Epithelial cell of esophagus (primary cell): ENCODE results near the gene APC2.

Source experiments
- DNase-seq: peaks from one replicate; pipeline ENCODE4 v3.0.0; 2010; ENCODE audit warnings: low read depth
- H3K4me3 ChIP-seq: 2 replicates; pipeline ENCODE4 v1.5.1; 2011; ENCODE audit warnings: mild to moderate bottlenecking, low read length, control low read depth
- TF ChIP-seq, protein P1 (sequence below): IDR thresholded peaks from 2 replicates; pipeline ENCODE4 v1.5.1; 2011; ENCODE audit warnings: low read depth, mild to moderate bottlenecking, low read length, control low read depth, inconsistent platforms; ENCODE audit not compliant: insufficient read depth; ENCODE audit errors: missing control alignments

APC2 gene

DNA sequence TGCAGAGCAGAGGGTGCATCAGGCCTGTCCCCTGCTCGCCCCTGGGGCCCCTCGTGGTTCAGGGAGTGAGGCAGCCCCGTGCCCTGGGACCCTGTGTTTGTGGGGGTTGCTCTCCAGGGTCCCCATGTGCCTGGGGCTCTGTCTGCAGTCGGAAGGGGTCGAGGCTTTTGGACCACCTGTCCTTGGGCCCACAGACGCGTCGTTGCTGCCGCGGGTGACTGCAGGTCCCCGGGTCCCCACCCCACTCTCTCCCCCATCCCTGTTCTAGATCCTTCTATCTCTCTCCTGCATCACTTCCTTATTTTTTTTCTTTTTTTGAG lies 38.3 kb downstream of the APC2 start:
- TF ChIP-seq, protein P1, sequence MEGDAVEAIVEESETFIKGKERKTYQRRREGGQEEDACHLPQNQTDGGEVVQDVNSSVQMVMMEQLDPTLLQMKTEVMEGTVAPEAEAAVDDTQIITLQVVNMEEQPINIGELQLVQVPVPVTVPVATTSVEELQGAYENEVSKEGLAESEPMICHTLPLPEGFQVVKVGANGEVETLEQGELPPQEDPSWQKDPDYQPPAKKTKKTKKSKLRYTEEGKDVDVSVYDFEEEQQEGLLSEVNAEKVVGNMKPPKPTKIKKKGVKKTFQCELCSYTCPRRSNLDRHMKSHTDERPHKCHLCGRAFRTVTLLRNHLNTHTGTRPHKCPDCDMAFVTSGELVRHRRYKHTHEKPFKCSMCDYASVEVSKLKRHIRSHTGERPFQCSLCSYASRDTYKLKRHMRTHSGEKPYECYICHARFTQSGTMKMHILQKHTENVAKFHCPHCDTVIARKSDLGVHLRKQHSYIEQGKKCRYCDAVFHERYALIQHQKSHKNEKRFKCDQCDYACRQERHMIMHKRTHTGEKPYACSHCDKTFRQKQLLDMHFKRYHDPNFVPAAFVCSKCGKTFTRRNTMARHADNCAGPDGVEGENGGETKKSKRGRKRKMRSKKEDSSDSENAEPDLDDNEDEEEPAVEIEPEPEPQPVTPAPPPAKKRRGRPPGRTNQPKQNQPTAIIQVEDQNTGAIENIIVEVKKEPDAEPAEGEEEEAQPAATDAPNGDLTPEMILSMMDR = no peak
- no peak overlapping the region for H3K4me3 ChIP-seq
- DNase-seq = no peak

DNA sequence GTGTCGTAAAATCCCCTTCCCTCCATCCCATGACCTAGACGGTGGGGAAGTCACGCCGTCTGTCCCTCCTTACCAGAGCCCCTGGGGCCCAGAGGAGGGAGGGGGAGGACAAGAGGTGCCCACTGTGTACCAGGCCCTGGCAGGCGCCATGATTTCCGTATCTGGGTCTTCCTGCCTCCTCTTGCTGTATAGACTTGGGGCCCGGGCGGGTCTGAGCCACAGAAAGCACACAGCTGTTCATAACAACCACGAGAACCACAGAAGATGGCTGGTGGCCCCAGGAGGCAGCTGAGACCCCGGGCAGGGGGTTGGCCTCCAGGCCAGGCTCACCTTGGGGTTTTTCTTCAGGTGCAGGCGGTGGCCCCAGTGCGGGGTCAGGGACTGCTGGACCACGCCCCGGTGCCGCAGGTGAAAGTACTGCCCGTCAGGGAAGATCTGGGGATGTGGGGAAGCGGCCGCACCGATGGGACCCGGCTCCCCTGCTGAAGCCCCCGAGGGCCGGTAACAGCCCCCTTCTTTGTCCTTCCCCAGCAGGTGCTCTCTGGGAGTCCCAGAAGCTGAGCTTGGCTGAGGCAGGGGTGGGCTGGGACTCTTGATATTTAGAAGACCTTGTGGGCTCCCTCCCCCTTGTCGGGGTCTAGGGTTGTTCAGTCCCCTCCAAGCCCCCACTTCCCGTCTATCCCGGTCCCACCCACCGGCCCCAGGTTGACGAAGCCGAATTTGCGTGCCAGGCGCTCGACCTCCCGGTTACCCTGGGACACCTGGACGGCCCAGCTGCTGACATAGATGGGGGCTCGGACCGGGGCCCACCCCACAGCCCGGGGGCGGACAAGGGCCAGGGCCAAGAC lies 39.8 kb downstream of the APC2 start:
- TF ChIP-seq, protein P1 = no peak
- DNase-seq = no peak
- peak overlapping the region; percentile 67 for H3K4me3 ChIP-seq

DNA sequence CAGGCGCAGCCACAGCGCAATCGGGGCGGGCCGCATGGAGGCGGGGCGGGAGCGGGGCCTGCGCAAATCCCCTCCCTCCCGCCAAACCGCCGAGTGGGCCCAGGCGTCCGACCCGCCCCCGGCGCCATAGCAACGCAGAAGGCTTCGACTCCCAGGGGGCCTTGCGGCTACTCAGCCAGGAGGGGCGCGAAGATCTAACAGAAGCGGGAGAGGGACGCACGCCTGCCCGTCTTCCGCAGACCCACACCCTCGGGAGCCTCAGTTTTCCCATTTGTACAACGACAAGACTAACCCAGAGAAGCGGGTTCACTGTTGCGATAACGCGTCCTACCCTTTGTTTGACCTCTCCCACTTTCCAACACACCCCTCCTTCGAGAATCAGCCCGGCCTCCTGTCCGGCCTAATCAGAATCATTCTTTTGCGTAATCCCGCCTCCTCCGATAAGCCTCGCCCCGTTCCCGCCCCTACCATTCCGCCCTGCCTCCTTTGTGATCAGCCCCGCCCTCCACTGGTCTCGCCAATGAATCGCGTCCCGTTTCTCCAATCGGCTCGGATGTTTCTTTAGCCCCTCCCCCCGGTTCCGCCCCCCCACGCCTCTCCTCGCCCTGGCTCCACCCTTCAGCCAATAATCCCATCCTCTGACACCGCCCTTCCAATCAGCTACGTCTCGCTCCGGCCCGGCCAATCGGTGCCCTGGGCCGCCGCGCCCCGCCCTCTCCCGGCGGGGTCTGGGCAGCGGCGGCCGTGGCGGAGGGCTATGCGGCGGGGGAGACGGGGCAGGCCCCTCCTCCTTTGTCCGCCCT lies 40.6 kb downstream of the APC2 start, which contains the start of gene PCSK4:
TSS of gene PCSK4 (minus strand) at position 40 of the 803 bp plus-strand sequence. CDS start at position 36, 4 bp downstream.
- TF ChIP-seq, protein P1 = no peak
- DNase-seq = peak; percentile 99
- peak within 1 kb of the TSS; percentile 67 for H3K4me3 ChIP-seq

DNA sequence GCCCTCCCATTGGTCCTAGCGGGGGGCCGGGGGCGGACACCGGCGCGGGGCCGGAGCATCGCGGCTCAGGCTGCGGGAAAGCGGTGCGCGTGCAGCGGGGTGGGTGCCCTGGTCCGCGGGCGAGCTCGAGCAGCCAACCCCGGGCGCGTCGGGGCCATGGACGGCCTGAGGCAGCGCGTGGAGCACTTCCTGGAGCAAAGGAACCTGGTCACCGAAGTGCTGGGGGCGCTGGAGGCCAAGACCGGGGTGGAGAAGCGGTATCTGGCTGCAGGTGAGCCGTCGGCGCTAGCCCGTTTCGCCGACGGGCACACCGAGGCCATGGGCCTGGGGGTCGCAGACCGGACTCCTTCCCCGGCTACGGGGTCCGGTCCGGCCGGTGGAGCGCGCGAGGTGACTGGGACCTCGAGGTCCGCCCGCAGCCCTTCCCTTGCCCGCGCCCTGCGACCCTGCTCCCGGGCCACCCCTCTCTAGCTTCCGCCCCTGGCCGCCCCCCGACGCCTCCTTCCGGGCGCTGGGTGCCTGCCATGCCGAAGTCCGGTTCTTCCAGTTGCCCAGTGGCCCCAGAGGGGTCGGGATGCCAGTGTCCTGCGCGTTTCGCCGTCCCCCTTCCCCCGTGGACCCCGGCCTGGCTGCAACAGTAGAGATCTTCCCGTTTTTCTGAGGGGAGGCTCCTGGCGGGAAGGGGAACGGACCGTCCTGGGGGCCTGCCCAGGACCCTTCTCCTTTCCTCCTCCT lies 41.4 kb downstream of the APC2 start, which contains the start of gene REEP6:
TSS of gene REEP6 (plus strand) at position 68 of the 735 bp plus-strand sequence. CDS start at position 157, 89 bp downstream.
- TF ChIP-seq, protein P1 = no peak
- DNase-seq = no peak
- H3K4me3 ChIP-seq = peak within 1 kb of the TSS; percentile 67

DNA sequence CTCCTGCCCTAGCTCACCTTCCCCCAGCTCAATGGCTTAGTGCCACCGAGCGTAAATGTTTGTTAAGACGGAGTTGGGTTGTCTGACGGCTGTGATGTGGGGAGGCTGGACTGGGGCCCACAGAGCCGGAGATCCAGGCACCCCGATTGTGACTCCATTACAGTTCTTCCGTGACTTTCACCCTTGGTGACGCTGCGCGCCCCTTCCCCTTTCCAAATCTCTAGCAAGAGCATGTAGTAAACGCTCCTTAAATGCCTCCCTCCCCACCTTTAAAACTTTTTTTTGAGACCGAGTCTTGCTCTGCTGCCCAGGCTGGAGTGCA lies 41.9 kb downstream of the APC2 start:
- no peak for DNase-seq
- H3K4me3 ChIP-seq = peak overlapping the region; percentile 55
- TF ChIP-seq, protein P1 = no peak

DNA sequence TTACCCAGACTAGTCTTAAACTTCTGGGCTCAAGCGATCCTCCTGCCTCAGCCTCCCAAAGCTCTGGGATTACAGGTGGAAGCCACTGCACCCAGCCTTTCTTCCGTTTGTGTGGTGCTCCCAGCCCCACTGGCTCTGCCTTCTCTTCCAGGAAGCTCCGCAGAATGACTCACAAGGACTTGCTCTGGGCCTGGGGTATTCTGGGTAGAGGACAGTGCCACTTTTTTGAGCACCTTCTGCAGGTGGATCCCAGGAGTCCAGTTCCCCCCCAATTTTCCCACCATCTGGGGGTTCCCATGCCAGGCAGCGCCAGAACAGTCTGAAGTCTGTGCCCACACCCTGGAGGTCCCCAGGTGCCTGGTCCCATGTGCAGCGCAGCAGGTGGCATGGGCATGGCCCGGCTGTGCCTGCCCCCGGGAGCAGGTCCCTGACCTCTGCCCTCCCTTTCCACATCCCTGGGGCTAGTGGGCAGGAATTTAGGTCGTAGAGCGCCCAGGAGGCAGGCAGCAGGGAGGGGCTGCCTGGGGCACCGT lies 42.6 kb downstream of the APC2 start:
- TF ChIP-seq, protein P1 = no peak
- peak; percentile 66 for DNase-seq
- H3K4me3 ChIP-seq = no peak overlapping the region
